ENCODE results near the gene CDH23.

GRCh38 chr10:71838264-71839211 is 441.8 kb downstream of the CDH23 start:
- TF ChIP-seq CTCF (IDR thresholded peaks at IDR 0.05) (no peak), POLR2AphosphoS5 (IDR thresholded peaks at IDR 0.05) (no peak), EP300 (IDR thresholded peaks at IDR 0.05) (no peak), POLR2A (IDR thresholded peaks at IDR 0.05) (no peak)

Data from suprapubic skin (tissue), 4 donors.